Right ventricle myocardium inferior (tissue), 1 donor: ENCODE data around the gene MYRIP. TPM values are rescaled to one million over a fixed set of nuclear protein-coding genes. Genes with fewer than 3 reads are reported as not detected.

Experiments used
- ATAC-seq: fragments of 200-7000 bp; cut with Tn5 transposase; one replicate; pipeline ENCODE4 v1.9.1; 2020; ENCODE audit warnings: mild to moderate bottlenecking, moderate library complexity
- DNase-seq: peaks from one replicate; pipeline ENCODE4 v3.0.0; 2021; ENCODE audit errors: missing footprints
- intact Hi-C: fragments of 100-400 bp; cut with DNase I; formaldehyde crosslinking; loops from one replicate; pipeline ENCODE4 v1.11.0; 2022
- total RNA-seq: library from RNA; stranded (reverse); fragmentation: NEBNext Ultra II Directional; extraction: Animal tissue kit (Norgen Biotek cat#: 25700); gene quantifications from one replicate; pipeline ENCODE4 v1.2.1, GENCODE V29; 2021
- donor health status: DM: no; HTN: yes; CAD: no; lungs with severe emphysema.

The MYRIP gene
- total RNA-seq, 1 donor from 2014 or later = 2.1 TPM

- DNase-seq = no peak
- ATAC-seq = no peak
- intact Hi-C loops = no loop called here
Observed at GRCh38 chr3:39879581-39879980, 70.2 kb downstream of the MYRIP start.

GRCh38 chr3:39882111-39882510 is 72.7 kb downstream of the MYRIP start:
- no peak for DNase-seq
- intact Hi-C loops = no loop called here
- no peak for ATAC-seq

GRCh38 chr3:39892068-39892467 is 82.7 kb downstream of the MYRIP start:
- DNase-seq (no peak), ATAC-seq (no peak)
- intact Hi-C loops = no loop called here

- intact Hi-C loops = no loop called here
- DNase-seq = no peak
- ATAC-seq = no peak
Observed at GRCh38 chr3:39896184-39896583, 86.8 kb downstream of the MYRIP start.

- no peak for DNase-seq
- no peak for ATAC-seq
- intact Hi-C loops = no loop called here
Observed at GRCh38 chr3:39900462-39901002, 91.1 kb downstream of the MYRIP start.

GRCh38 chr3:39903253-39903652 is 93.8 kb downstream of the MYRIP start:
- intact Hi-C loops = no loop called here
- DNase-seq (no peak), ATAC-seq (no peak)

- DNase-seq (no peak), ATAC-seq (no peak)
- intact Hi-C loops = no loop called here
Observed at GRCh38 chr3:39905788-39906187, 96.4 kb downstream of the MYRIP start.

GRCh38 chr3:39907981-39908380 is 98.6 kb downstream of the MYRIP start:
- ATAC-seq (peak; percentile 54), DNase-seq (no peak)
- intact Hi-C loops = no loop called here

GRCh38 chr3:39910135-39910534 is 100.7 kb downstream of the MYRIP start:
- DNase-seq = no peak
- intact Hi-C loops = no loop called here
- ATAC-seq = no peak

- no peak for DNase-seq
- intact Hi-C loops = no loop called here
- no peak for ATAC-seq
Observed at GRCh38 chr3:39910826-39911464, 101.5 kb downstream of the MYRIP start.

- DNase-seq = no peak
- ATAC-seq = peak; percentile 65
- intact Hi-C loops = no loop called here
Observed at GRCh38 chr3:39911465-39912309, 102.3 kb downstream of the MYRIP start.

GRCh38 chr3:39915027-39915426 is 105.6 kb downstream of the MYRIP start:
- no peak for DNase-seq
- intact Hi-C loops = no loop called here
- no peak for ATAC-seq

- intact Hi-C loops = no loop called here
- DNase-seq (no peak), ATAC-seq (no peak)
Observed at GRCh38 chr3:39917065-39917773, 107.8 kb downstream of the MYRIP start.

GRCh38 chr3:39919281-39919680 is 109.9 kb downstream of the MYRIP start:
- intact Hi-C loops = no loop called here
- DNase-seq = no peak
- no peak for ATAC-seq

GRCh38 chr3:39920271-39920670 is 110.9 kb downstream of the MYRIP start:
- DNase-seq (no peak), ATAC-seq (no peak)
- intact Hi-C loops = no loop called here

GRCh38 chr3:39927479-39927878 is 118.1 kb downstream of the MYRIP start:
- ATAC-seq (no peak), DNase-seq (no peak)
- intact Hi-C loops = no loop called here

GRCh38 chr3:39933986-39934693 is 124.7 kb downstream of the MYRIP start:
- intact Hi-C loops = no loop called here
- ATAC-seq (no peak), DNase-seq (no peak)

GRCh38 chr3:39934696-39935095 is 125.3 kb downstream of the MYRIP start:
- DNase-seq (no peak), ATAC-seq (no peak)
- intact Hi-C loops = no loop called here

GRCh38 chr3:39935261-39935660 is 125.9 kb downstream of the MYRIP start:
- intact Hi-C loops = no loop called here
- DNase-seq = no peak
- ATAC-seq = no peak
